Esophagus squamous epithelium (tissue), 4 donors: ENCODE measurements around the gene ENOX1.

ENCODE experiments used
- CTCF ChIP-seq, 6 experiments: fragments of 450-650 bp in 4 of 6; fragments of 200-600 bp in 2 of 6; sonication (generic) in 2 of 6; IDR thresholded peaks; one replicate each; pipeline ENCODE4 v1.5.1; 2016 to 2019; ENCODE audit warnings: antibody characterized with exemption in 6 of 6, mild to moderate bottlenecking in 4 of 6, moderate library complexity in 4 of 6
- POLR2A ChIP-seq, 4 donors: fragments of 450-650 bp; IDR thresholded peaks; one replicate each; pipeline ENCODE4 v1.6.1; 2017; ENCODE audit warnings: antibody characterized with exemption in 4 of 4, mild to moderate bottlenecking in 4 of 4, moderate library complexity in 3 of 4

- TF ChIP-seq CTCF (IDR thresholded peaks at IDR 0.05) (no peak), POLR2A (IDR thresholded peaks at IDR 0.05) (no peak)
Observed at GRCh38 chr13:43611281-43612273, 175.2 kb downstream of the ENOX1 start.
